GM21423 (cell line): Measurements from ENCODE around the gene LRRC1.

ENCODE experiments used
- ATAC-seq: cut with Tn5 transposase; IDR thresholded peaks from one replicate; pipeline ENCODE4 v1.9.1; 2021; ENCODE audit warnings: mild to moderate bottlenecking, moderate library complexity; ENCODE audit not compliant: unreplicated experiment

The LRRC1 gene

GRCh38 chr6:53956068-53956711 lies 161.4 kb downstream of the LRRC1 start:
- peak; percentile 92 for ATAC-seq

DNA sequence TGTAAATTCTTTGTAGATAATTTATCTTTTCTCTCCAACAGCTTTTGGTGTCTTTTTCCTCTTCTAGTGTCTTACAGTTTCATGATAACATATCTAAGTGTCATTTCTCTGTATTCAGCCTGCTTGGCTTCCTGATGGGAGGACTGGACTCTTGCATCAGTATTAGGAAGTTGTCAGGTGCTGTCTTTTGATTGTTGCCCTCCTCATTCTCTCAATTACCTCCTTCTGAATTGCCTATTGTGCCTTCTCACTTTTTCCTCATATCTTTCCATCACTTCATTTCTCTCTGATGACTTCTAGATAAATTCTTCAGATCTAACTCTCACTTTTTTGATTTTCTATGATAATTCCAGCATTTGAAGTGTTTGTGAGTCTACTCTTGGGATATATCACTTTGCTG lies 162.0 kb downstream of the LRRC1 start:
- ATAC-seq = no peak

- ATAC-seq = no peak
Measured at GRCh38 chr6:53959717-53960116, 164.9 kb downstream of the LRRC1 start.

GRCh38 chr6:53960311-53960710 lies 165.5 kb downstream of the LRRC1 start:
- ATAC-seq = no peak

GRCh38 chr6:53961679-53962370 lies 167.0 kb downstream of the LRRC1 start:
- ATAC-seq = no peak

- no peak for ATAC-seq
Measured at GRCh38 chr6:53962646-53963045, 167.8 kb downstream of the LRRC1 start.

DNA sequence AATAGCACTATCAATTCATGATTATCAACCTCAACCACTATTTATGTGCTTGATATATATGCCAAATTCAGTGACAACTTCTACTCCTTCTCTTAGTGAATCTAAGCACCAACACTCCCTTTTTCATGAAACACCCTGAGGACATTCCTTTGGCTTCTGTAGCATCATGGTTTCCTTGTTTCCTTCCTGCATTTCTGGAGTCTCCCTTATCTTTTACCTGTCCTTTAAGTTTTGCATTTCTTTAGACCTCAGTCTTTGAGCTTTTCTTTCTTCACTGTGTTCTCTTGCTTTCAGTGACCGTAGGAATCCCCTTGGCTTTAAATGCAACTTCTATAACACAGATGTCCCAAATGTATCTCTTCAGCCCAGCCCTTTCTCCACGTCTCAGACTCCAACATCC lies 172.6 kb downstream of the LRRC1 start:
- no peak for ATAC-seq
